Caco-2 (cell line): ENCODE measurements around the gene KCNK18. TPM values are rescaled to one million over a fixed set of nuclear protein-coding genes. Genes with fewer than 3 reads are reported as not detected.

Experiments used
- BruUV-seq: library from RNA; stranded (reverse); fragments of 400-500 nt; replicated peaks from 2 replicates; lab custom pipeline; 2021; lab: Mats Ljungman, UMichigan
- CTCF ChIA-PET: fragments of 300-600 bp; sonication (Branson Sonifier 250); formaldehyde crosslinking; loops from one replicate; lab custom pipeline; 2022; ENCODE audit warnings: antibody characterized with exemption; lab: Charles Lee
- POLR2A ChIA-PET: fragments of 300-600 bp; sonication (Branson Sonifier 250); formaldehyde crosslinking; loops from one replicate; lab custom pipeline; 2022; ENCODE audit warnings: antibody characterized with exemption; lab: Charles Lee
- DNase-seq, 2 experiments: peaks; one replicate each; pipeline versions ENCODE4 v3.0.0 to v3.0.0-alpha.2; 2020 to 2022
- H3K27me3 ChIP-seq: replicated peaks from 2 replicates; pipeline ENCODE4 v1.6.0; 2011; ENCODE audit warnings: low read length; ENCODE audit not compliant: control insufficient read depth, insufficient read depth
- H3K36me3 ChIP-seq: 2 replicates; pipeline ENCODE4 v1.5.1; 2011; ENCODE audit warnings: low read length; ENCODE audit not compliant: control insufficient read depth, insufficient read depth
- H3K4me1 ChIP-seq: fragments of 250-450 bp; sonication (Bioruptor Pico); 2 replicates; pipeline ENCODE4 v1.5.1; 2020; ENCODE audit warnings: mild to moderate bottlenecking
- H3K4me3 ChIP-seq: 2 replicates; pipeline ENCODE4 v1.5.1; 2011; ENCODE audit warnings: low read depth, mild to moderate bottlenecking, control low read depth, low read length
- H3K9me3 ChIP-seq: fragments of 250-450 bp; sonication (Bioruptor Pico); 2 replicates; pipeline ENCODE4 v1.5.1; 2020; ENCODE audit warnings: mild to moderate bottlenecking, moderate library complexity
- H3K27ac Mint-ChIP-seq: one replicate; pipeline ENCODE4 v1.8.0; 2022; ENCODE audit warnings: mixed read lengths; ENCODE audit not compliant: unreplicated experiment
- H3K27me3 Mint-ChIP-seq: one replicate; pipeline ENCODE4 v1.8.0; 2022; ENCODE audit warnings: mixed read lengths; ENCODE audit not compliant: insufficient read depth, unreplicated experiment
- H3K36me3 Mint-ChIP-seq: one replicate; pipeline ENCODE4 v1.8.0; 2022; ENCODE audit warnings: mild to moderate bottlenecking, mixed read lengths; ENCODE audit not compliant: insufficient read depth, unreplicated experiment
- H3K4me1 Mint-ChIP-seq: one replicate; pipeline ENCODE4 v1.8.0; 2022; ENCODE audit warnings: low read depth, mixed read lengths; ENCODE audit not compliant: unreplicated experiment
- H3K4me3 Mint-ChIP-seq: one replicate; pipeline ENCODE4 v1.8.0; 2022; ENCODE audit warnings: mild to moderate bottlenecking, moderate library complexity, mixed read lengths; ENCODE audit not compliant: unreplicated experiment
- H3K9me3 Mint-ChIP-seq: one replicate; pipeline ENCODE4 v1.8.0; 2022; ENCODE audit warnings: mixed read lengths; ENCODE audit not compliant: unreplicated experiment
- CTCF ChIP-seq, 2 experiments: fragments of 200-600 bp in 1 of 2; IDR thresholded peaks; 1 replicate in 1 of 2; 2 replicates in 1 of 2; pipeline versions ENCODE4 v1.5.1 to v1.8.0; 2011 to 2022; ENCODE audit warnings: antibody characterized with exemption in 1 of 2, control low read depth in 1 of 2, inconsistent platforms in 1 of 2, low read depth in 1 of 2, low read length in 1 of 2, mild to moderate bottlenecking in 1 of 2, moderate library complexity in 1 of 2; ENCODE audit not compliant: insufficient read depth in 1 of 2, severe bottlenecking in 1 of 2, unreplicated experiment in 1 of 2
- intact Hi-C: fragments of 100-400 bp; cut with micrococcal nuclease; formaldehyde crosslinking; loops from one replicate; pipeline ENCODE4 v1.10.0; 2022; ENCODE audit not compliant: unreplicated experiment
- microRNA-seq: library from miRNA; unstranded; fragments of <30 nt; microRNA quantifications from one replicate; pipeline ENCODE4 v1.2.0, GENCODE V29; 2022
- total RNA-seq: library from RNA; stranded (reverse); gene quantifications from 2 replicates; pipeline ENCODE4 v1.2.3, GENCODE V29; 2022

The KCNK18 gene
- total RNA-seq, 1 experiment from 2014 or later, result not detected

DNA sequence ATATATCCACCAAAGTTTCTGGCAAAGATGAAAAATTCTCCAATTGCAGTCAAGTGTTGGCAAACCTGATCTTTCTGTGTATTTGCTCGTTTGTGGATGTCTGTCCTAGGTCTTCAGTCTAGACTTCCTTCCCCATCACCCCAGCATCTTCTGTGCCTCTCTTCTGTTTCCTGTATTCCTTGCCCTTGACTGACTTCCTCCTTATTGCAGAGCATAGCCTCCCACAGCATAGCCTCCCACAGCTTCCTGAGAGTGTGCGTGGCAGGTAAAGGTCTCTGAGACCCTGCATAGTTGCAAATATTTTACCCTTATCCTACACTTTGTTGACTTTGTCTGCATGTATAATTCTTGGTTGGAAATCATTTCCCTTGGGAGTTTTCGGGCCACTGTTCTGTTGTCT is 62.0 kb downstream of the KCNK18 start:
- H3K4me3 ChIP-seq, result no peak overlapping the region
- no peaks in the 10 kb centered on the region for H3K27me3 ChIP-seq
- intact Hi-C loops, result no loop called here
- no peak overlapping the region for H3K27ac Mint-ChIP-seq
- H3K9me3 Mint-ChIP-seq, result no peaks in the 10 kb centered on the region
- CTCF ChIA-PET, result no interaction called here
- H3K9me3 ChIP-seq, result no peaks in the 10 kb centered on the region
- H3K4me1 Mint-ChIP-seq, result no peaks in the 10 kb centered on the region
- H3K4me3 Mint-ChIP-seq, result no peak overlapping the region
- no peaks in the 10 kb centered on the region for H3K36me3 Mint-ChIP-seq
- H3K36me3 ChIP-seq, result no peaks in the 10 kb centered on the region
- no peak for DNase-seq
- POLR2A ChIA-PET, result no interaction called here
- no peaks in the 10 kb centered on the region for H3K4me1 ChIP-seq
- no peak for TF ChIP-seq CTCF (IDR thresholded peaks at IDR 0.05; ENCODE audit: insufficient read depth in 1 of 2, low read depth in 1 of 2, low read length in 1 of 2, severe bottlenecking in 1 of 2, unreplicated experiment in 1 of 2)
- no TSS peak for BruUV-seq
- H3K27me3 Mint-ChIP-seq, result peaks cover 8% of the 10 kb centered on the region

Small RNAs within 50 kb of the gene (microRNA-seq; reads per million reads assigned to microRNA genes)
- not detected for gene MIR3663

Other genes starting within 250 kb of the KCNK18 start
- 80.8 and 86.9 TPM in 2 replicates for gene SHTN1, start 192.3 kb upstream of the KCNK18 start, total RNA-seq
- gene VAX1, start 59.2 kb upstream of the KCNK18 start, total RNA-seq, result not detected in 2 replicates
- not detected in 2 replicates for gene SLC18A2, start 43.6 kb downstream of the KCNK18 start, total RNA-seq
- gene PDZD8, start 178.0 kb downstream of the KCNK18 start, total RNA-seq, result 49.4 and 54.3 TPM in 2 replicates